ENCODE data around the gene CLASP2.

DNA sequence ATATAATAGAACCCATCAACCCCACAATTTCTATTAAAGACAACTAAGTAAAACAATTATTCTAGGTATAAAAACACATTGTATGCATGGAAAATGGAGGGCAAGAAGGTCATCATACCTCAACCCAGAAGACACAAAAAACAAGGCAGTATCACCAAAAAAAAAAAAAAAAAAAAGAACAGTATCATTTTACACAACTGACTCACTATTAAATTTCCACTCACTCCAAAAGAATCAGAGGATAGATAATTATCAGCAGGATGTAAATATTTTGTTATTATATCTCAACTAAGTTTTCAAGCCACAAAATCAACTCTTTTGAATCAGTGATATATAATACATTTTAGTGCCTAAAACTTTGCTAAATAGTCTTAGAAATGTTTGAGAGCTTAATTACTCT, 55.0 kb downstream of the CLASP2 start:
- TF ChIP-seq, protein P1, sequence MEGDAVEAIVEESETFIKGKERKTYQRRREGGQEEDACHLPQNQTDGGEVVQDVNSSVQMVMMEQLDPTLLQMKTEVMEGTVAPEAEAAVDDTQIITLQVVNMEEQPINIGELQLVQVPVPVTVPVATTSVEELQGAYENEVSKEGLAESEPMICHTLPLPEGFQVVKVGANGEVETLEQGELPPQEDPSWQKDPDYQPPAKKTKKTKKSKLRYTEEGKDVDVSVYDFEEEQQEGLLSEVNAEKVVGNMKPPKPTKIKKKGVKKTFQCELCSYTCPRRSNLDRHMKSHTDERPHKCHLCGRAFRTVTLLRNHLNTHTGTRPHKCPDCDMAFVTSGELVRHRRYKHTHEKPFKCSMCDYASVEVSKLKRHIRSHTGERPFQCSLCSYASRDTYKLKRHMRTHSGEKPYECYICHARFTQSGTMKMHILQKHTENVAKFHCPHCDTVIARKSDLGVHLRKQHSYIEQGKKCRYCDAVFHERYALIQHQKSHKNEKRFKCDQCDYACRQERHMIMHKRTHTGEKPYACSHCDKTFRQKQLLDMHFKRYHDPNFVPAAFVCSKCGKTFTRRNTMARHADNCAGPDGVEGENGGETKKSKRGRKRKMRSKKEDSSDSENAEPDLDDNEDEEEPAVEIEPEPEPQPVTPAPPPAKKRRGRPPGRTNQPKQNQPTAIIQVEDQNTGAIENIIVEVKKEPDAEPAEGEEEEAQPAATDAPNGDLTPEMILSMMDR (conservative IDR thresholded peaks at IDR 0.05 in 1 of 2, IDR thresholded peaks at IDR 0.05 in 1 of 2; ENCODE audit: extremely low read depth in 1 of 2, insufficient read depth in 1 of 2, low read depth in 1 of 2, low read length in 2 of 2) = no peak
- TF ChIP-seq EZH2 (IDR thresholded peaks at IDR 0.05; ENCODE audit: borderline replicate concordance, low read length) = no peak

All from mammary epithelial cell (primary cell).